ENCODE results near the gene EPS8. TPM values are rescaled to one million over a fixed set of nuclear protein-coding genes. Genes with fewer than 3 reads are reported as not detected.
"Not testable (repeated sequence)": the region's sequence is repeated elsewhere in the genome, so short reads cannot be mapped to it uniquely, and the experiment has no call there.

The EPS8 gene
- polyA plus RNA-seq, 1 donor (not counting 4 experiments of a cell fraction or from before 2014, with no cell fraction given): 4.0 TPM

DNA sequence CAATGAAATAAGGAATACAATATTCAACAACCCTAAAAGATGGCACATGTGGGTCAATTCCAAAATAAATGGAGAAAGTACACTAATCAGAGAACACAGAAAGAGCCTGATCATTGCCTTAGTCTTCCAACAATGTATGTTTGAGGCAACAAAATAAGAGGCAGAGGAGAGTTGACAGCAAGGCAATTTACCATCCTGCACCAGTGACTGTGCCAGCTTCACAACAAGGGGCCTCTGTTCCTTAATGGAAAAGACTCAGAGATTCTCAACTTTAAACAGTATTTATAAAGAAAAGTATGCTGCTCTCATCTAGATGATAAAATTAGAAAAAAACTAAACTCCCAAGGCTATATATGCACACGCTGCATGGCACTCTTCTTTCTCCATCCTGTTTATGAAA is 25.9 kb downstream of the EPS8 start:
- Histone ChIP-seq H3K9ac (ENCODE audit: control insufficient read depth, extremely low read depth, insufficient read depth, low read length) (no peak overlapping the region), H3K9me3 (ENCODE audit: control insufficient read depth, low read depth, low read length) (no peaks in the 10 kb centered on the region), H4K20me1 (ENCODE audit: control insufficient read depth, extremely low read depth, insufficient read depth, low read length) (no peaks in the 10 kb centered on the region), H3K27ac (ENCODE audit: control insufficient read depth, insufficient read depth, low read length) (no peak overlapping the region), H3K79me2 (ENCODE audit: control insufficient read depth, insufficient read depth, low read length) (no peaks in the 10 kb centered on the region), H2AFZ (ENCODE audit: control insufficient read depth, low read length) (no peak overlapping the region), H3K9me1 (ENCODE audit: control insufficient read depth, extremely low read depth, insufficient read depth, low read length) (no peaks in the 10 kb centered on the region), H3K27me3 (ENCODE audit: control insufficient read depth, extremely low read depth, insufficient read depth, low read length) (no peaks in the 10 kb centered on the region), H3K4me1 (ENCODE audit: control insufficient read depth, extremely low read depth, insufficient read depth, low read length) (no peaks in the 10 kb centered on the region), H3K4me3 (ENCODE audit: control insufficient read depth in 2 of 3, extremely low read depth in 1 of 3, insufficient read depth in 2 of 3, low read depth in 1 of 3, low read length in 3 of 3) (no peak overlapping the region), H3K4me2 (ENCODE audit: control insufficient read depth, extremely low read depth, insufficient read depth, low read depth, low read length) (no peak overlapping the region), H3K36me3 (ENCODE audit: control insufficient read depth in 2 of 2, extremely low read depth in 1 of 2, insufficient read depth in 2 of 2, low read length in 2 of 2) (no peaks in the 10 kb centered on the region)
- dilution Hi-C loops (cut with MboI; ENCODE audit: extremely low pct_ligation_motif_present, low sequenced_read_pairs): no loop called here
- DNase-seq (ENCODE audit: low read depth, low spot score) (no peak), FAIRE-seq (no peak)
- TF ChIP-seq EZH2 (IDR thresholded peaks at IDR 0.05; ENCODE audit: low read length) (no peak), CTCF (optimal IDR thresholded peaks at IDR 0.05 in 1 of 3, IDR thresholded peaks at IDR 0.05 in 1 of 3, conservative IDR thresholded peaks at IDR 0.05 in 1 of 3; ENCODE audit: extremely low read depth in 1 of 3, insufficient read depth in 2 of 3, low read length in 3 of 3) (no peak)

DNA sequence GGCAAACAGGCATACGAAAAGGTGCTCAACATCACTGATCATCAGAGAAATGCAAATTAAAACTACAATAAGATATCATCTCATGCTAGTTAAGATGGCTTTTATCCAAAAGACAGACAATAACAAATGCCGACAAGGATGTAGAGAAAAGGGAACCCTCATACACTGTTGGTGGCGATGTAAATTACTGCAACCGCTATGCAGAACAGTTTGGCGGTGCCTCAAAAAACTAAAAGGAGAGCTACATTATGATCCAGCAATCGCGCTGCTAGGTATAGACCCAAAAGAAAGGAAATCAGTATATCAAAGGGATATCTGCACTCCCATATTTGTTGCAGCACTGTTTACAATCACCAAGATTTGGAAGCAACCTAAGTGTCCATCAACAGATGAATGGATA is 27.0 kb downstream of the EPS8 start:
- FAIRE-seq; H3K4me1 ChIP-seq (ENCODE audit: control insufficient read depth, extremely low read depth, insufficient read depth, low read length); H3K4me2 ChIP-seq (ENCODE audit: control insufficient read depth, extremely low read depth, insufficient read depth, low read depth, low read length); H3K36me3 ChIP-seq (ENCODE audit: control insufficient read depth in 2 of 2, extremely low read depth in 1 of 2, insufficient read depth in 2 of 2, low read length in 2 of 2); H3K79me2 ChIP-seq (ENCODE audit: control insufficient read depth, insufficient read depth, low read length); H4K20me1 ChIP-seq (ENCODE audit: control insufficient read depth, extremely low read depth, insufficient read depth, low read length); H2AFZ ChIP-seq (ENCODE audit: control insufficient read depth, low read length); H3K4me3 ChIP-seq (ENCODE audit: control insufficient read depth in 2 of 3, extremely low read depth in 1 of 3, insufficient read depth in 2 of 3, low read depth in 1 of 3, low read length in 3 of 3); H3K9ac ChIP-seq (ENCODE audit: control insufficient read depth, extremely low read depth, insufficient read depth, low read length); H3K27me3 ChIP-seq (ENCODE audit: control insufficient read depth, extremely low read depth, insufficient read depth, low read length); DNase-seq (ENCODE audit: low read depth, low spot score); H3K27ac ChIP-seq (ENCODE audit: control insufficient read depth, insufficient read depth, low read length); H3K9me3 ChIP-seq (ENCODE audit: control insufficient read depth, low read depth, low read length); H3K9me1 ChIP-seq (ENCODE audit: control insufficient read depth, extremely low read depth, insufficient read depth, low read length); dilution Hi-C loops (cut with MboI; ENCODE audit: extremely low pct_ligation_motif_present, low sequenced_read_pairs): not testable (repeated sequence)

- no peaks in the 10 kb centered on the region for H3K36me3 ChIP-seq (ENCODE audit: control insufficient read depth in 2 of 2, extremely low read depth in 1 of 2, insufficient read depth in 2 of 2, low read length in 2 of 2)
- no peak overlapping the region for H3K27ac ChIP-seq (ENCODE audit: control insufficient read depth, insufficient read depth, low read length)
- H3K4me1 ChIP-seq (ENCODE audit: control insufficient read depth, extremely low read depth, insufficient read depth, low read length): peaks cover 5% of the 10 kb centered on the region
- H2AFZ ChIP-seq (ENCODE audit: control insufficient read depth, low read length): no peak overlapping the region
- H3K4me2 ChIP-seq (ENCODE audit: control insufficient read depth, extremely low read depth, insufficient read depth, low read depth, low read length): no peak overlapping the region
- H3K27me3 ChIP-seq (ENCODE audit: control insufficient read depth, extremely low read depth, insufficient read depth, low read length): no peaks in the 10 kb centered on the region
- no peaks in the 10 kb centered on the region for H3K79me2 ChIP-seq (ENCODE audit: control insufficient read depth, insufficient read depth, low read length)
- H3K9me1 ChIP-seq (ENCODE audit: control insufficient read depth, extremely low read depth, insufficient read depth, low read length): no peaks in the 10 kb centered on the region
- FAIRE-seq: peak; percentile 94
- no peak overlapping the region for H3K4me3 ChIP-seq (ENCODE audit: control insufficient read depth in 2 of 3, extremely low read depth in 1 of 3, insufficient read depth in 2 of 3, low read depth in 1 of 3, low read length in 3 of 3)
- dilution Hi-C loops (cut with MboI; ENCODE audit: extremely low pct_ligation_motif_present, low sequenced_read_pairs): no loop called here
- peak; percentile 69 for DNase-seq (ENCODE audit: low read depth, low spot score)
- TF ChIP-seq EZH2 (IDR thresholded peaks at IDR 0.05; ENCODE audit: low read length): no peak
- TF ChIP-seq CTCF (optimal IDR thresholded peaks at IDR 0.05 in 1 of 3, IDR thresholded peaks at IDR 0.05 in 1 of 3, conservative IDR thresholded peaks at IDR 0.05 in 1 of 3; ENCODE audit: extremely low read depth in 1 of 3, insufficient read depth in 2 of 3, low read length in 3 of 3): no peak
- no peaks in the 10 kb centered on the region for H4K20me1 ChIP-seq (ENCODE audit: control insufficient read depth, extremely low read depth, insufficient read depth, low read length)
- H3K9me3 ChIP-seq (ENCODE audit: control insufficient read depth, low read depth, low read length): no peaks in the 10 kb centered on the region
- no peak overlapping the region for H3K9ac ChIP-seq (ENCODE audit: control insufficient read depth, extremely low read depth, insufficient read depth, low read length)
These were observed 31.5 kb downstream of the EPS8 start for GRCh38 chr12:15757553-15758255.
